ENCODE results near the gene ACACA. TPM values are rescaled to one million over a fixed set of nuclear protein-coding genes. Genes with fewer than 3 reads are reported as not detected.

The ACACA gene
- total RNA-seq, 2 donors from 2014 or later, result 8.6 to 10.2 TPM

DNA sequence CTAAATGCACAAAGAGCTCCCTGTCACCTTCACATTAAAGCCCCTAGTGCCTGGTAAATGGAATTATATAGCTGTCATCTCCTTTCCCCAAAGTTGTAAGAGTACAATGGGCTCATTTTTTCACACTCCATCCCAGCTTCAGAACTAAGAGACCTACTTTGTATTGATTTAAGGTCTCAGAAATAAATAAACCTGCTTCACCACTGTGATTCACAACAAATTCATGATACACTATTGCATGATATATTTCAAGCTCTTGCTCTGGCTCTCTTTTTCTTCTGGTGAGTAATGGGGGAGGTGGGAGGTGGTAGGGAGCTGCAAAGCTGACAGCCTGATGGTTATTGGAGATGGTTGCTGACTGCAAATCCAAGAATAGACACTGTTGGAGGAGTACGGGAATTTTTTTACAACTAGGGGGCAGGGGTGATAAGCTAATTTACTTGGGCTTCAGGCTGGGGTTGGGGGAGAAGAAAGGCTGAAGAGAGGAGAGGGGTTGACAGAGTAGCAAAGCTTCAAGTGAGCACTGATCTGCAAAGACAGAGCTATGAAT, 268.0 kb downstream of the ACACA start:
- no peaks in the 10 kb centered on the region for H3K9me3 ChIP-seq
- no peaks in the 10 kb centered on the region for H3K4me1 ChIP-seq
- TF ChIP-seq, protein P1, sequence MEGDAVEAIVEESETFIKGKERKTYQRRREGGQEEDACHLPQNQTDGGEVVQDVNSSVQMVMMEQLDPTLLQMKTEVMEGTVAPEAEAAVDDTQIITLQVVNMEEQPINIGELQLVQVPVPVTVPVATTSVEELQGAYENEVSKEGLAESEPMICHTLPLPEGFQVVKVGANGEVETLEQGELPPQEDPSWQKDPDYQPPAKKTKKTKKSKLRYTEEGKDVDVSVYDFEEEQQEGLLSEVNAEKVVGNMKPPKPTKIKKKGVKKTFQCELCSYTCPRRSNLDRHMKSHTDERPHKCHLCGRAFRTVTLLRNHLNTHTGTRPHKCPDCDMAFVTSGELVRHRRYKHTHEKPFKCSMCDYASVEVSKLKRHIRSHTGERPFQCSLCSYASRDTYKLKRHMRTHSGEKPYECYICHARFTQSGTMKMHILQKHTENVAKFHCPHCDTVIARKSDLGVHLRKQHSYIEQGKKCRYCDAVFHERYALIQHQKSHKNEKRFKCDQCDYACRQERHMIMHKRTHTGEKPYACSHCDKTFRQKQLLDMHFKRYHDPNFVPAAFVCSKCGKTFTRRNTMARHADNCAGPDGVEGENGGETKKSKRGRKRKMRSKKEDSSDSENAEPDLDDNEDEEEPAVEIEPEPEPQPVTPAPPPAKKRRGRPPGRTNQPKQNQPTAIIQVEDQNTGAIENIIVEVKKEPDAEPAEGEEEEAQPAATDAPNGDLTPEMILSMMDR (IDR thresholded peaks at IDR 0.05), result no peak
- no peak for DNase-seq (ENCODE audit: low spot score)
- no peak overlapping the region for H3K27ac ChIP-seq
- H3K36me3 ChIP-seq, result no peaks in the 10 kb centered on the region
- no peaks in the 10 kb centered on the region for H3K27me3 ChIP-seq
- no peak overlapping the region for H3K4me3 ChIP-seq

DNA sequence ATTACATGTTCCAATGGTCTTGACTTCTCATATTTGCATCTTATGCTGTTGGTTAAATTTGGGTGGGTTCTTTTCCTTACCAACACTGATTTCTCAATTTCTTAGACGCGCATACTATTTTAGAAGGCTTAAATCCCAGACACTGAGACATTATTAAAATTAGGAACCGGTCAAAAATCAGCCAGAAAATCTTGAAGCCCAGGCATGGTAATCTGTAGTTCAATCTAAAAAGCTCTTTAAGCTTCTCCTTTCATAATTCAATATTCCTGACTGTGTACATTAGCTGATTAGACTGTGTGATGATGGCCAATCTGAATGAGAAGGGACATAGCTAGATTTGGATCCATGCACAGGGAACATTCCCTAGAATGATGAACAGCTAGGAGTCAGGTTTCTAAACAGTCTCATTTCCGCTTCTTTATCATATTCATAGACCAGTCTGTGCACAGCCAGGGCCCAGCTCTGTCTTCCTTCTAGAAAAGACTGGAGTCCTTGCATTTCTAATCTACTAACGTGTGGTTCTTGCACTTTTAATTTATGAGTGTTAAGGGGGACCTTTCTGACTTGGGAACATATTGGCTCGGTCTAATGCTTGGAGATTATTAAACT, 268.6 kb downstream of the ACACA start:
- Histone ChIP-seq H3K36me3 (no peaks in the 10 kb centered on the region), H3K9me3 (no peaks in the 10 kb centered on the region), H3K27me3 (no peaks in the 10 kb centered on the region), H3K4me1 (no peaks in the 10 kb centered on the region), H3K4me3 (no peak overlapping the region), H3K27ac (no peak overlapping the region)
- TF ChIP-seq, protein P1 (IDR thresholded peaks at IDR 0.05), result no peak
- no peak for DNase-seq (ENCODE audit: low spot score)

DNA sequence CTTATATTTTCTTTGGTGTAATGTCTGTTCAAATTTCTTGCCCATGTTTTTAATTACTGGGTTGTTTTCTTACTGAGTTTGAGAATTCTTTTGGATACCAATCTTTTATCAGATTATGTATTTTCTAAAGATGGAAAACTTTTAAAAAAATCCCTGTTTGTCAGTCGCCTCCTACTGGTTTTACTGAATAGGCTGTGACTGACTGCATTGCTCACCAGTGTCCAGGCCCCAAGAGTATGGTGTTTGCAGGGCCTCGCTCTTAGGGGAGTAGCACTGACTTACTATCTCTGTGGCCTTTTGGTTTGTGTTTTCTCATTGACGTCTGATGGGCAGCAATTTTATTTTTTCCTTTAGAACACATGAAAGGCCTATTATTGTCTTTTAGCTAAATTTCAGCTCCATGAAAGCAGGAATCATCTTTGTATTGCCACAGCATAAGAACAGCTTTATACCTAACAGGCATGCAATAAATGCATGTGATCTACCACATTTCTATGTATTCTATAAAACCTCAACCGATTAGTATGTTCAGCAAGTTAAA, 269.5 kb downstream of the ACACA start:
- H3K9me3 ChIP-seq, result no peaks in the 10 kb centered on the region
- H3K27me3 ChIP-seq, result no peaks in the 10 kb centered on the region
- no peak for DNase-seq (ENCODE audit: low spot score)
- H3K27ac ChIP-seq, result no peak overlapping the region
- TF ChIP-seq, protein P1 (IDR thresholded peaks at IDR 0.05), result no peak
- H3K4me1 ChIP-seq, result no peaks in the 10 kb centered on the region
- H3K36me3 ChIP-seq, result no peaks in the 10 kb centered on the region
- H3K4me3 ChIP-seq, result no peak overlapping the region

DNA sequence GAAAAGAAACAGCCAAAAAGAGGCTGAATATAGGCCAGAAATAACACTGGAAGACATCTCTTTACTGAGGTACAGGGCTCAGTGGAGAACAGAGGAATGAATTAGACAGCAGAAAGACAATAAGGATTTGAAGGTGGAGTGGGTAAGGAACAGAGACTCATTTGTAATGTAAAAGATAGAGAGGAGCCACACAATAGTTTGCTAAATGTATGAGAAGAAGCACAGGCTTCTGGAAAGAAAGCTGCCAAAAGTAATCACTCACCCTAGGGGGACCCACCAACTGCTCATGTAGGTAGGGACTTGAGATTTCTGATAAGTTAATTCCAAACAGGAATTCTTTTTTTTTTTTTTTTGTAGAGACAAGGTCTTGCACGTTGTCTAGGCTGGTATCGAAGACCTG, 271.1 kb downstream of the ACACA start:
- no peak overlapping the region for H3K27ac ChIP-seq
- no peaks in the 10 kb centered on the region for H3K27me3 ChIP-seq
- no peak overlapping the region for H3K4me3 ChIP-seq
- no peaks in the 10 kb centered on the region for H3K4me1 ChIP-seq
- TF ChIP-seq, protein P1 (IDR thresholded peaks at IDR 0.05), result no peak
- DNase-seq (ENCODE audit: low spot score), result no peak
- H3K9me3 ChIP-seq, result no peaks in the 10 kb centered on the region
- H3K36me3 ChIP-seq, result no peaks in the 10 kb centered on the region

DNA sequence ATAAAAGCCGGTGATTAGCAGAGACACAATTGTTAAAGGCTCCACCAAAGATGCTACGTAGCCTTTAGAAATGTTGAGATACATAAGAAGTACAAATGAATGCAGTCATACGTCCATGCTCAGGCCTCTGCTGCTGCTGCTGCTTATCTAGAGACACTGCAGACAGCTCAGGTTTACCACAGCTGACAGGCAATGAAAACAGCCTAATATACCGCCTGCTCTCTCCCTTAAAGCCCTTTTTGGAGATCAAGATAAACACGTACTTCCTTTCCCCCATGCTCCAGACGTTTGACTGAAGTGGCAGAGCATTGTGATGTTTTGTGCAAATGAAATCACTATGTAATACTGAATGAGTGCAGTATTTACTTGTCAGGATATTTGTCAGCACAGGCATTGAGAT, 272.6 kb downstream of the ACACA start:
- H3K36me3 ChIP-seq, result no peaks in the 10 kb centered on the region
- no peak overlapping the region for H3K27ac ChIP-seq
- H3K4me3 ChIP-seq, result no peak overlapping the region
- TF ChIP-seq, protein P1 (IDR thresholded peaks at IDR 0.05), result no peak
- no peaks in the 10 kb centered on the region for H3K4me1 ChIP-seq
- no peaks in the 10 kb centered on the region for H3K27me3 ChIP-seq
- H3K9me3 ChIP-seq, result no peaks in the 10 kb centered on the region
- DNase-seq (ENCODE audit: low spot score), result no peak

Data from right atrium auricular region (tissue), 2 donors.